ENCODE data around the gene GABPB2.

GRCh38 chr1:151024540-151025146, 45.9 kb upstream of the GABPB2 start:
- no peak for TF ChIP-seq TCF7L2 (IDR thresholded peaks at IDR 0.05; ENCODE audit: borderline replicate concordance, low read depth, low read length)
- peak; percentile 66 for TF ChIP-seq CTCF (tag by site-specific recombination; IDR thresholded peaks at IDR 0.05)
- no peak for TF ChIP-seq ZNF274 (IDR thresholded peaks at IDR 0.05; ENCODE audit: low read length)
- no peak for TF ChIP-seq ZNF274 (tag by site-specific recombination; IDR thresholded peaks at IDR 0.05; ENCODE audit: borderline replicate concordance)
- no peak for TF ChIP-seq YY1 (tag by site-specific recombination; IDR thresholded peaks at IDR 0.05)
- TF ChIP-seq ZNF624 (tag by site-specific recombination; IDR thresholded peaks at IDR 0.05): no peak
- TF ChIP-seq ZNF155 (tag by site-specific recombination; IDR thresholded peaks at IDR 0.05): no peak
- TF ChIP-seq ATF2 (tag by site-specific recombination; IDR thresholded peaks at IDR 0.05; ENCODE audit: low read depth): no peak
- no peak for TF ChIP-seq ZBTB21 (tag by site-specific recombination; IDR thresholded peaks at IDR 0.05)
- 0 out of 2 replicates have a peak, but pooled peaks have one; percentile 44 for TF ChIP-seq ZBTB17 (tag by site-specific recombination; IDR thresholded peaks at IDR 0.05)
- TF ChIP-seq ZBTB20 (tag by site-specific recombination; IDR thresholded peaks at IDR 0.05): no peak
- no peak for TF ChIP-seq PRDM2 (tag by site-specific recombination; IDR thresholded peaks at IDR 0.05; ENCODE audit: borderline replicate concordance)
- no peak for TF ChIP-seq ZNF433 (tag by site-specific recombination; IDR thresholded peaks at IDR 0.05; ENCODE audit: low read depth)
- no peak for TF ChIP-seq ZNF24 (tag by site-specific recombination; IDR thresholded peaks at IDR 0.05)
- TF ChIP-seq REST (tag by site-specific recombination; IDR thresholded peaks at IDR 0.05): no peak

All from HEK293 (cell line).